HL-60 (cell line): ENCODE data around the gene DNAH1.

Source experiments
- DNase-seq, 2 experiments: peaks; one replicate each; pipeline ENCODE4 v3.0.0-alpha.2; 2010 to 2020; ENCODE audit warnings: low read depth in 1 of 2, low spot score in 1 of 2
- H3K27ac ChIP-seq: fragments of 250-450 bp; sonication (Bioruptor Pico); replicated peaks from 2 replicates; pipeline ENCODE4 v1.5.1; 2020; ENCODE audit warnings: mild to moderate bottlenecking, moderate library complexity
- H3K27me3 ChIP-seq: fragments of 250-450 bp; sonication (Bioruptor Pico); 2 replicates; pipeline ENCODE4 v1.5.1; 2021; ENCODE audit warnings: mild to moderate bottlenecking, moderate library complexity; ENCODE audit not compliant: insufficient read depth, poor library complexity, severe bottlenecking
- H3K4me3 ChIP-seq: replicated peaks from 2 replicates; pipeline ENCODE4 v1.5.1; 2011; ENCODE audit warnings: mild to moderate bottlenecking, control low read depth, low read length; ENCODE audit not compliant: insufficient read depth
- GABPA ChIP-seq: IDR thresholded peaks from 2 replicates; pipeline ENCODE4 v1.6.1; 2012; ENCODE audit warnings: low read depth
- POLR2AphosphoS5 ChIP-seq: IDR thresholded peaks from 2 replicates; pipeline ENCODE4 v1.6.1; 2012; ENCODE audit warnings: low read depth
- SPI1 ChIP-seq: IDR thresholded peaks from 2 replicates; pipeline ENCODE4 v1.6.1; 2012; ENCODE audit warnings: low read depth, mild to moderate bottlenecking, borderline replicate concordance
- TF ChIP-seq, protein P1 (sequence below): IDR thresholded peaks from one replicate; pipeline ENCODE4 v1.5.1; 2011; ENCODE audit warnings: low read length, control low read depth, inconsistent platforms; ENCODE audit not compliant: insufficient read depth
- TF ChIP-seq, protein P2 (sequence below): IDR thresholded peaks from 2 replicates; pipeline ENCODE4 v1.6.1; 2012; ENCODE audit warnings: low read depth; ENCODE audit not compliant: insufficient replicate concordance

The DNAH1 gene

DNA sequence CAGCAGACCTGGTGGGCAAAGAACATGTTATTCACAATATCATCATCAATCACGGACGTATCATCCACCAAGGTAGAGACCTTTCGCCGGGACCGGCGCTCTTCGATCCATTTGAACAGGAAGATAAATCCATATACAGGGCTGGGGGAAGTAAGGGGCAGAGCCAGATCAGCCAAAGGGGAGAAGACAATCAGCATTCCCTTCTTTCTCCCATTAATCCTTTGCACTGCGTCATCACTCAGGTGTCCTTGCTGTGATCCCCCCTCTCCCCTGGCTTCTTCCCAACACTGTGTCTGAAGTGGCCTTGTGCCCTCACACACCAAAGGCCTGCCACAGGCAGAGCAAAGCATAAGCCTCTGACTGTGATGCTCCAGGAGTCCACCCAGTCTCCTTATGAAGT is 92.3 kb downstream of the DNAH1 start:
- H3K27ac ChIP-seq: peak overlapping the region; percentile 80
- no peak for DNase-seq
- TF ChIP-seq, protein P1, sequence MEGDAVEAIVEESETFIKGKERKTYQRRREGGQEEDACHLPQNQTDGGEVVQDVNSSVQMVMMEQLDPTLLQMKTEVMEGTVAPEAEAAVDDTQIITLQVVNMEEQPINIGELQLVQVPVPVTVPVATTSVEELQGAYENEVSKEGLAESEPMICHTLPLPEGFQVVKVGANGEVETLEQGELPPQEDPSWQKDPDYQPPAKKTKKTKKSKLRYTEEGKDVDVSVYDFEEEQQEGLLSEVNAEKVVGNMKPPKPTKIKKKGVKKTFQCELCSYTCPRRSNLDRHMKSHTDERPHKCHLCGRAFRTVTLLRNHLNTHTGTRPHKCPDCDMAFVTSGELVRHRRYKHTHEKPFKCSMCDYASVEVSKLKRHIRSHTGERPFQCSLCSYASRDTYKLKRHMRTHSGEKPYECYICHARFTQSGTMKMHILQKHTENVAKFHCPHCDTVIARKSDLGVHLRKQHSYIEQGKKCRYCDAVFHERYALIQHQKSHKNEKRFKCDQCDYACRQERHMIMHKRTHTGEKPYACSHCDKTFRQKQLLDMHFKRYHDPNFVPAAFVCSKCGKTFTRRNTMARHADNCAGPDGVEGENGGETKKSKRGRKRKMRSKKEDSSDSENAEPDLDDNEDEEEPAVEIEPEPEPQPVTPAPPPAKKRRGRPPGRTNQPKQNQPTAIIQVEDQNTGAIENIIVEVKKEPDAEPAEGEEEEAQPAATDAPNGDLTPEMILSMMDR: no peak
- no peak for TF ChIP-seq POLR2AphosphoS5
- no peak for TF ChIP-seq GABPA
- TF ChIP-seq, protein P2, sequence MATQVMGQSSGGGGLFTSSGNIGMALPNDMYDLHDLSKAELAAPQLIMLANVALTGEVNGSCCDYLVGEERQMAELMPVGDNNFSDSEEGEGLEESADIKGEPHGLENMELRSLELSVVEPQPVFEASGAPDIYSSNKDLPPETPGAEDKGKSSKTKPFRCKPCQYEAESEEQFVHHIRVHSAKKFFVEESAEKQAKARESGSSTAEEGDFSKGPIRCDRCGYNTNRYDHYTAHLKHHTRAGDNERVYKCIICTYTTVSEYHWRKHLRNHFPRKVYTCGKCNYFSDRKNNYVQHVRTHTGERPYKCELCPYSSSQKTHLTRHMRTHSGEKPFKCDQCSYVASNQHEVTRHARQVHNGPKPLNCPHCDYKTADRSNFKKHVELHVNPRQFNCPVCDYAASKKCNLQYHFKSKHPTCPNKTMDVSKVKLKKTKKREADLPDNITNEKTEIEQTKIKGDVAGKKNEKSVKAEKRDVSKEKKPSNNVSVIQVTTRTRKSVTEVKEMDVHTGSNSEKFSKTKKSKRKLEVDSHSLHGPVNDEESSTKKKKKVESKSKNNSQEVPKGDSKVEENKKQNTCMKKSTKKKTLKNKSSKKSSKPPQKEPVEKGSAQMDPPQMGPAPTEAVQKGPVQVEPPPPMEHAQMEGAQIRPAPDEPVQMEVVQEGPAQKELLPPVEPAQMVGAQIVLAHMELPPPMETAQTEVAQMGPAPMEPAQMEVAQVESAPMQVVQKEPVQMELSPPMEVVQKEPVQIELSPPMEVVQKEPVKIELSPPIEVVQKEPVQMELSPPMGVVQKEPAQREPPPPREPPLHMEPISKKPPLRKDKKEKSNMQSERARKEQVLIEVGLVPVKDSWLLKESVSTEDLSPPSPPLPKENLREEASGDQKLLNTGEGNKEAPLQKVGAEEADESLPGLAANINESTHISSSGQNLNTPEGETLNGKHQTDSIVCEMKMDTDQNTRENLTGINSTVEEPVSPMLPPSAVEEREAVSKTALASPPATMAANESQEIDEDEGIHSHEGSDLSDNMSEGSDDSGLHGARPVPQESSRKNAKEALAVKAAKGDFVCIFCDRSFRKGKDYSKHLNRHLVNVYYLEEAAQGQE: no peak
- TF ChIP-seq SPI1: no peak
- no peaks in the 10 kb centered on the region for H3K27me3 ChIP-seq
- no peak overlapping the region for H3K4me3 ChIP-seq

- no peak overlapping the region for H3K27ac ChIP-seq
- H3K27me3 ChIP-seq: no peaks in the 10 kb centered on the region
- no peak overlapping the region for H3K4me3 ChIP-seq
- TF ChIP-seq, protein P1: no peak
- TF ChIP-seq GABPA (no peak), SPI1 (no peak), POLR2AphosphoS5 (no peak)
- TF ChIP-seq, protein P2: no peak
- DNase-seq: no peak
Measured at GRCh38 chr3:52415800-52416199, 99.7 kb downstream of the DNAH1 start.

DNA sequence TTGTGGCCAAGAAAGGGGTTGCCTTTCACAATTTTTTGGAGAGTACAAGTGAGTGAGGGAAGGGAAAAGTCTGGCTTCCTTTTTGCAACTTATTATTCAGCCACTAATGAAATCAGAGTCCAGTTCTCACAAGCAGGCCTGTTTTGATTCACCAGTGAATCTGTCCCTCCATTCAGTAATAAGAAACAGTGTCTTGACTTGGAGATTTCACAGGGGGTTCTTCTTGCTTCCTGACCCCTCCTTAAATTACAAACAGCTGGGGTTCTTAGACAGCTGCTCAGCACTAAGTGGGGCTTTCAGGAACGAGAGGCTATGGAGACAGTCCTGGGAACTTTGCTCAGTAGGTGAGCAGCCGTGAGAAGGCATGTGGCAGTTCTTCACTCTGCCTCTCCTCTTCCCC is 104.3 kb downstream of the DNAH1 start:
- no peak for DNase-seq
- TF ChIP-seq SPI1: no peak
- TF ChIP-seq, protein P2: no peak
- TF ChIP-seq, protein P1: no peak
- TF ChIP-seq POLR2AphosphoS5: no peak
- TF ChIP-seq GABPA: no peak
- H3K27me3 ChIP-seq: no peaks in the 10 kb centered on the region

More for the DNA sequence above, 104.3 kb downstream of the DNAH1 start:
- no peak overlapping the region for H3K27ac ChIP-seq
- no peak overlapping the region for H3K4me3 ChIP-seq
